CD4-positive, alpha-beta T cell treated with Interleukin-15 for 1 hour (primary cell): ENCODE results near the gene COL5A2.

Experiments
- DNase-seq: peaks from one replicate; pipeline ENCODE4 v3.0.0-alpha.2; 2020

COL5A2 gene

GRCh38 chr2:189047171-189047888 is 132.2 kb downstream of the COL5A2 start:
- no peak for DNase-seq

GRCh38 chr2:189046320-189046719 is 133.2 kb downstream of the COL5A2 start:
- DNase-seq = no peak

DNA sequence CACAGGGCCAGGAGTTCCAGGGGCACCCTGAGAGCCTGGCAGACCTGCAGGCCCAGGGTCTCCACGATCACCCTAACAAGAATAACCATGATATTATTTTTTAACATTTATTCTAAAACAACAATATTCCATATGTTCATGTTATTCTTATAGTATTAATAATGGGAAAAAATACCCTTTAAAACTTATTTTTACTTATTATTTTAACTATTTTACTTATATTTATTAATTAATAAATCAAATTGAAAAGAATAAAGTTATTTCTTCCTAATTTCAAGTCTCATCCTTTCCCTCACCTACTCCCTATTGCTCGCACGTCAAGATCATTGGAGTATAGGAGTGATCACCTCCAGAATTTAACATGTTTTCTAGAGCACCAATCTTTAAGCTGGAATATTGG is 133.7 kb downstream of the COL5A2 start:
- DNase-seq = no peak

DNA sequence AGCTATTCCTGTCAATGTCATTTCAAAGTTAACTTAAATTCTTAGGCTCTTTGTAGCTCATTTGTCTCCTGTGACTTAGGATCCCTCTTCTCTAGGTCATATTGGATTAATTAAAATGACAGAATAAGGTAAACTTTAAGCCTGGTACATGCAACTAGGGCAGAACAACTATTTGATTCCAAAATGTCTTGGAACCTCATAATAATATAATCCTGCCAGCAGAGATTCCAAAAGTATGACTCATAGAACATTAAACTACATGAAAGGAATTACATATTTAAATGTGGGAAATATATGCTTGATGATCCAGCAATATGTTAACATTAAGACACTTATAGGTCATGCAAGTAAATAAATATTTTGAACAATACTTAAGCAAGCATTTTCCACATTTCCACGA is 142.0 kb downstream of the COL5A2 start:
- no peak for DNase-seq

- no peak for DNase-seq
These were observed 154.5 kb downstream of the COL5A2 start for GRCh38 chr2:189024901-189025618.

DNA sequence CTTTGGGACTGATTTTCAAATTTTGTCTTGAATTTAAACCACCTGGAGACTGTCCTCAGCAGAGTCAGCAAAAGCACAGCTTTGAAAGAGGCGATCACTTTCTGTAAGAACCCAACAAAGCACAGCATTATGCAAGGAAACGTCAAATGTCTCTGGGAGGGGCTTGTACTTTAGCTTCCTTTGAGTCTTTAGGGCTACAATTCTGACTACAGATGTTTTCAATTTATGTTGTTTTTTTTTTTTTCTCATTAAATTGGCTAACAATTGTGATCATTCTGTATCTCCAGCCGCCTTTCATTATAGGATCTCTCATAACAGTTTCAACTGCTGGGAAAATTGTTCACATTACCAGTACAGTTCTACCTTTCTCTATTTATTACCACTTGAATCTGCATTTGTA is 157.1 kb downstream of the COL5A2 start:
- no peak for DNase-seq

DNA sequence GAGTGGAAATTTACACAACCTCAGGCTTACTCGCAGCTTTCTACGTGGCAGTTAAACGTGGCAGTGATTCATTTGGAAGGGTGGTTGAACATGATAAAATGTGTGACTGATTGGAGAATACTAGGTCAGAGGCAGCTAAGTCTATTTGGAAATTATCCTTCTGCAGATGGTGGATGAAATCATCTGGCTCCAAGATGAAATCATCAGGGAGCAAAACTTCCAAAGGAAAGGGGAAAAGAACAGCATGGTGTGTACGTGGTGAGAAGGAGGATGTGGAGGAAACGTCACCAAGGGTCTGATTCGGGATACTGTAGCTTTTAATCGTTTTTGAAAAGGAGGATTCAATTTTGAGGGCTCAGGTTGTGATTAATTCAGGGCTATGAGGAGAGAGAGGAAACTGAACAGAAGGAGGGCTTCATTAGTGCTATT is 157.5 kb downstream of the COL5A2 start:
- DNase-seq = no peak

DNA sequence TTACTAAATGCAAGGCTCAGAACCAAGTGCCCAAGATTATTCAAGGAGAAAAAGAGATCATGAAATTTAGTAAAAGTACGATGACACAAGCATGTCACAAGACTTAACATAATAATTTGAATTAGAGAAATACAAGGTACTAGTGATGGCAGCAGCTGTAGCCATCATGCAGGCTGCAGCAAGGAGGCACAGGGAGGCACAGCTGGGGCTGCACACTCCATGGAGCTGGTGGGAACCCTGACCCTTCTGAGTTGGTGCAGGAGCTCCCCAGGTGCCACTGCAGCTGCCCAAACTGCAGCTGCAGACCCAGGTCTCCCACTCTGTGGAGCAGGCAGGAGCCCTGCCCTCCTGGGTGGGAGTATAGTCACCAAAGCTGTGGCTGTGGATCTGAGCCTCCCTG is 159.4 kb downstream of the COL5A2 start:
- no peak for DNase-seq

DNA sequence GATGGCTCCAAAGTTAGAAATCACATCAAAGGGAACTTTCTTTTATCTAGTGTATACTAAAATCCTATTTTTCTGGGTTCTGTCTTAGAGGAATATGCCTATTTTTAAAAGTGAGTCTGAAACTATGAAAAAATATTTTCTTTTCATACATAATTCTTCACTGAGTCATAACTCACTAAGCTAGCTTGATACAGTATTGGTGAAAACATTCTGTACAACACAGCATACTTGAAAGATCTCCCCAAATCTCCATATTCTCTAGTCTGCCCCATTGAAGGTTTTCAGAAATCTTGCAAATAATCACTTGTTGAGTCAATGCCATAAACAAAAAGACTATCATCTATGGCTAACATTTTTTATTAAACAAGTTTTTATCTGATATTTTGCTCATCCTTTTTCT is 160.9 kb downstream of the COL5A2 start:
- no peak for DNase-seq

DNA sequence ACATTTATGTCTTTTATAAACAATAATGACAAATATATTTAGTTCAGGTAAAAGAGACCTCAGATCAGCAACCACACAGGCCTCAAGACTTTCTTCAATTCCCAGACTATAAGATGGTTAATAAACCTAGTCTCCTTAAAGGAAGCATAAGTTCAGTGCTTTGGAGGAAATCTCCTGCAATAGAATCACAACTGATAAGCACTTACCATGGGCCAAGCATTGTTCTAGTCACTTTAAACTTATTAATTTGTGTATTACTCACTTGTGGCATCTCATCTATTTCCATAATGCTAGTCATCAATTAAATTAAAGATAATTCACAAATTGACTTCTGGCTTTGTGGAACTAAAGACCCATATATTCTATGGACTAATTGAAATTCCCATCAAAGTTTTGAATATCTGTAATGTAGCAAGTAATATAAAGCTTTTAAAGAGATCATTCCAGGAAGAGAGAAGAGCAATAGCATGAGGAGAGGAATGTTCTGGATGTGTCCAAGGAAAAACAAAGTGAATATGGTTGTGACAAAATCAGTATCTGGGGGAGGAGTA is 163.2 kb downstream of the COL5A2 start:
- no peak for DNase-seq

GRCh38 chr2:189015359-189015758 is 164.2 kb downstream of the COL5A2 start:
- no peak for DNase-seq

GRCh38 chr2:189014449-189015138 is 165.0 kb downstream of the COL5A2 start:
- no peak for DNase-seq

DNA sequence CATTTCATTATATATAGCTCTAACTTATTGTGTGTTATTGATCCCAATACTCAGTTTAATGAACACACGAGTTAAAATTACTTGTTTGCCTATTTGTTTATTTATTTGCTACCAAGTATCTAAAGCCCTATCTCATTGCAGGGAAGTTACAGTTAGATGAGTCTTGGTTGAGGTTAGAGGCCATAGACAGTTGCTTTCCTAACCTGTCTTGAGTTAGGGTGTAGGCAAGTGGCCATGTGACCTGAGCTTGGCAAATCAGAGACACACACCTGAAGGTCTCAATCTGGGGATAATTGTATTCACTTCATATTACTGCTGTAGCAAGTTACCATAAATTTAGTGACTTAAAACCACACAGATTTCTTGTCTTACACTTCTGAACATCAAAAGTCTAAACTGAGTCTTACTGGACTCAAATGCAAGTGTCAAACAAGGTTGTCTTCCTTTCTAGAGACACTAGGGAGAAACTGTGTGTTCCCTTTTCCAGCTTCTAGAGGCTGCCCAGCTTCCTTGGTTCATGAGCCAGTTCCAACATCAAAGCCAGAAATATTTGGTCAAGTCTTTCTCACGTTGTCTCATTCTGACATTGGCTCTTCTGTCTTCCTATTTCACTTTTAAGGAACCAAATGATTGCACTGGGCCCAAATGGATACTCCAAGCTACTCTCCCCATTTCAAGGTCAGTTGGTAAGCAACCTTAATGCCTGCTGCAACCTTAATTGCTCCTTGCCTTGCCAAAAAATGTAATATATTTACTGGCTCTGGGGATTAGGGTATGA is 165.7 kb downstream of the COL5A2 start:
- no peak for DNase-seq

GRCh38 chr2:189013031-189013430 is 166.5 kb downstream of the COL5A2 start:
- no peak for DNase-seq

DNA sequence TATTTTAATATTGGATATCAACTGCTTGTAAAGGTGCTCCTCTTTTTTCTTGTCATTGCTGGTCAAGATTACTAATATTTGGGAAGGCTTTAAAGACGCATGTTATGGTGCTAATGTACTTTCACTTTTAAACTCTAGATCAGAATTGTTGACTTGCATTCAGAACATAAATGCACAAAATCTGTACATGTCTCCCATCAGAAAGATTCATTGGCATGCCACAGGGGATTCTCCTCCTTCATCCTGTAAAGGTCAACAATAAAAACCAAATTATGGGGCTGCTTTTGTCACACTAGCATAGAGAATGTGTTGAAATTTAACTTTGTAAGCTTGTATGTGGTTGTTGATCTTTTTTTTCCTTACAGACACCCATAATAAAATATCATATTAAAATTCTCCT is 167.2 kb downstream of the COL5A2 start:
- DNase-seq = no peak

- DNase-seq = no peak
These were observed 169.0 kb downstream of the COL5A2 start for GRCh38 chr2:189010536-189010935.

DNA sequence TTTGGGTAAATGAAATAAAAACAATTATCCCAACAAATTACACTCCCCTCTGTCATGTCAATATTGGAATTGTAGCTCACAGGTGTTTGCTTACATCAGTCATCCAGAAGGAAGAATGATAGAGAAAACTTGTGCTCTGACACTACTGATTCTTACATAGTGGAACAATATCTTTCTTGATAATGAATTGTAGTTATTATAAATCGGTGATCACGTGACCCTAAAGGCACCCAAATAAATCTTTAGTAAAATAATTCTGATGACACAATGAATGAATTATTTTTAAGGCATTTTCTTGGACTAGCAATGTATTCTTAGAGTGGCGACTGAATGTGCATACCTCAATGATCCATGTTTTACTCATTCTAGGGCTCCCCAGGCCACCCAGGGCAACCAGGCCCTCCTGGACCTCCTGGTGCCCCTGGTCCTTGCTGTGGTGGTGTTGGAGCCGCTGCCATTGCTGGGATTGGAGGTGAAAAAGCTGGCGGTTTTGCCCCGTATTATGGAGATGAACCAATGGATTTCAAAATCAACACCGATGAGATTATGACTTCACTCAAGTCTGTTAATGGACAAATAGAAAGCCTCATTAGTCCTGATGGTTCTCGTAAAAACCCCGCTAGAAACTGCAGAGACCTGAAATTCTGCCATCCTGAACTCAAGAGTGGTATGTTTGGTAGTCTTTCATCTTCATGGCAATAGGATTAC is 170.9 kb downstream of the COL5A2 start:
- DNase-seq = no peak

- DNase-seq = no peak
These were observed 177.5 kb downstream of the COL5A2 start for GRCh38 chr2:189002079-189002478.

DNA sequence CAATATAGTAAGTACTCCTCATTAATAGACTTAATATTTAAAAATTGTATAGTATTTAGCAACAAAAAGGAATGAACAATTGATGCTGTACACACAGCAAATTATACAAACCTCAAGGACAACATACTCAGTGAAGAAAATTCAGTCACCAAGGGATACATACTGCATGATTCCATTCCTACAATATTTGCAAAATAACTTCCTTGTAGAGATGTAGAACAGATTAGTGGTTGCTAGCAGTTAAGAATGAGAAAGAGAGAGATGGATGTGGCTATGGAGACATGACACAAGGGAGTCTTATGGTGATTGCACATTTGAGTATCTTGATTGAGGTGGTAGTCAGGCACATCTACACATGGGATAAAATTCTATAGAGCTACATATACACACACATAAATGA is 179.3 kb downstream of the COL5A2 start:
- DNase-seq = no peak

- DNase-seq = no peak
These were observed 182.3 kb downstream of the COL5A2 start for GRCh38 chr2:188997263-188997662.

GRCh38 chr2:188993247-188993646 is 186.3 kb downstream of the COL5A2 start:
- DNase-seq = no peak

GRCh38 chr2:188986839-188987238 is 192.7 kb downstream of the COL5A2 start:
- no peak for DNase-seq
